NK-92 treated with Interleukin-12 subunit alpha and Interleukin-12 subunit beta, amount 100 ng/mL, for 24 hours (cell line): Measurements from ENCODE around the gene LAP3.

Experiments used
- DNase-seq: peaks from one replicate; lab custom pipeline; 2025; lab: John Stamatoyannopoulos, UW

The LAP3 gene

GRCh38 chr4:17619416-17620105, 42.6 kb downstream of the LAP3 start:
- no peak for DNase-seq

DNA sequence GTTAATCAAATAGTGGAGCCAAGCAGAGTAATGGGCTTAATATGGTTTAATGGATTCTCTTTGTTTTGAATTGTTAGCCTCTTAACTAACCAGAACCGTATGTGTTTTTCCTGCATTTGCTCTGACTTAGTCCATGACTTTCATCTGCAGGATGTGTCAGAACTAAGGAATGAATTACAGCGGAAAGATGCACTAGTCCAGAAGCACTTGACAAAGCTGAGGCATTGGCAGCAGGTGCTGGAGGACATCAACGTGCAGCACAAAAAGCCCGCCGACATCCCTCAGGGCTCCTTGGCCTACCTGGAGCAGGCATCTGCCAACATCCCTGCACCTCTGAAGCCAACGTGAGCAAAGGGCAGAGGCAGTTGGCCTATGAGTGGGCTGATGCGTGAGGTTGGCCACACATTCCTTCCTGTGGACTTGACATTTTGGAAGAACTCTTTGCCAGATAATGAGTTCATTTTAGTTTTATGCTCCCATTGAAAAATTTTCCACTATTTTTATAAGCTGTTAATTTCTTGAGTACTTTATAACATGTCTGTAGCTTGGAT, 46.5 kb downstream of the LAP3 start:
- no peak for DNase-seq

- no peak for DNase-seq
These were observed 47.8 kb downstream of the LAP3 start for GRCh38 chr4:17624821-17625220.

GRCh38 chr4:17630228-17630627, 53.2 kb downstream of the LAP3 start:
- DNase-seq = no peak

GRCh38 chr4:17633600-17633999, 56.6 kb downstream of the LAP3 start:
- no peak for DNase-seq

DNA sequence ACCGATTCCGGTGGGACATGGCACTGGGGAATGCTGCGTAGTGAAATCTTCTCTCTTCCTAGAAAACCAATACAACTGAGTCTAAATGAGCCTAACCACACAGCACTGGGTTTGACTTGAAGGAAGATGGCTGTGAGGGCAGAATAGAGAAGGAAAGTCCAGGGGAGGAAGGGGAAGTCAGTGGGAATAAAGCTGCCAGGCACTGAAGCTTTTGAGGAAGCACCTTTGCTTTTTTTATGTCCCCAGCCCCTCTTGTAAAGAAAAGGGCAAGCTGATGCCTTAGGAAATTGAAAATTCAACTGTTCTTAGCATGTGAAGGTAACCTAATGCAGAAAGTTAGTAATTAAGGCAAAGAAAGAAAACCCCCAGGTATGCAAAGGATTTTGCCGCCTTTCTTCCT, 58.1 kb downstream of the LAP3 start:
- no peak for DNase-seq

DNA sequence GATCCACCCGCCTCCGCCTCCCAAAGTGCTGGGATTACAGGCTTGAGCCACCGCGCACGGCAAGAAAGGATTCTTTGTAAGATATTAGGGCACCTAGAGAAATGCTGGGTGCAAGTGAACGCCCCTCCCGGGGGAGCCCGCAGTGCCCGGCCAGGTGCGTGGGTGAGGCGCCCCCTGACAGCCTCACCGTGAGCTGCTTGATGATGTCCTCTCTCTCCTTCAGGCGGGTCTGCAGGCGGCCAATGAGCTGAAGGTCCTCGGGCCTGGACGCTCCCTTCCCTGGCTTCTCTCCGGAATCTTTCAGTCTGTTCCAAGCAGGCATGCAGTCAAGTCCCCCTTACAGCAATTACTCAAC, 59.3 kb downstream of the LAP3 start:
- DNase-seq = no peak

- DNase-seq = peak; percentile 28
These were observed 60.0 kb downstream of the LAP3 start for GRCh38 chr4:17636696-17637622.

- DNase-seq = no peak
These were observed 62.1 kb downstream of the LAP3 start for GRCh38 chr4:17639136-17639535.

GRCh38 chr4:17642398-17642783, 65.4 kb downstream of the LAP3 start:
- DNase-seq = no peak

GRCh38 chr4:17646693-17647092, 69.7 kb downstream of the LAP3 start:
- DNase-seq = no peak

DNA sequence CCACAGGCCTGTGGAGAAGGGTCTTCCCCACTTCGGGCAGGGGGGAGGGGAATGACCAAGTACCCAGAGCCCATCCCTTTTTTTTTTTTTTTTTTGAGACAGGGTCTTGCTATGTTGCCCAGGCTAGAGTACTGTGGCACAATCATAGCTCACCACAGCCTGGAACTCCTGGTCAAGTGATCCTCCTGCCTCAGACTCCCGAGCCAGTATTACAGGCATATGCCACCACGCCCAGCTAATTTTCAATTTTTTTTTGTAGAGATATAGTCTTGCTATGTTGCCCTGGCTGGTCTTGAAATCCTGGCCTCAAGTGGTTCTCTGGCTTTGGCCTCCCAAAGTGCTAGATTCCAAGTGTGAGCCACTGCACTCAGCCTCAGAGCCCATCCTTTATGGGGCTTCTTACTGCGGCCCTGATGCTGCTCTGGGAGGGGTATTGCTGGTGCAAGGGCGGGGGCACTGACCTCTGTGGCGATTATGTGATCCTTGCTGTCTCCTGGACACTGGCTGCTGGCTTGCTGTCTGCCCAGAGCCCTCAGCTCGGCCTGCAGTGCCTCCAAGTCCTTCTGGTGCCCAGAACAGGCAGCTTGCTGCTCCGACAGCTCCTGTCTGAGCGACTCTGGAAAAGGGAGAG, 70.3 kb downstream of the LAP3 start:
- DNase-seq = no peak

- DNase-seq = no peak
These were observed 70.9 kb downstream of the LAP3 start for GRCh38 chr4:17647927-17648326.

GRCh38 chr4:17650406-17650805, 73.4 kb downstream of the LAP3 start:
- DNase-seq = no peak

DNA sequence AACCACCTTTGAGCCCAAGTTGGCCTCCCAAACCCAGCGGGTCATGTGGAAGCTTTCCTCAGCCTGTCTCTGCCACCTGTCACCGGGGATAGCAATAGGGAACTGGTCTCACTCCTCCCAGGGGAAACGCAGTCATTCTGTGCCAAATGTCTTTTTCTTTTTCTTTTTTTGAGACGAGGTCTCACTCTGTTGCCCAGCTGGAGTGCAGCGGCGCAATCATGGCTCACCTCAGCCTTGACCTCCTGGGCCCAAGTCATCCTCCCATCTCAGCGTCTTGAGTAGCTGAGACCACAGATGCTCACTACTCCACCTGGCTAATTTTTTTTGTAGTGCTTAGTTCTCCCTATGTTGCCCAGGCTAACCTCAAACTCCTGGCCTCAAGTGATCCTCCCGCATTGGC, 77.7 kb downstream of the LAP3 start:
- DNase-seq = no peak

DNA sequence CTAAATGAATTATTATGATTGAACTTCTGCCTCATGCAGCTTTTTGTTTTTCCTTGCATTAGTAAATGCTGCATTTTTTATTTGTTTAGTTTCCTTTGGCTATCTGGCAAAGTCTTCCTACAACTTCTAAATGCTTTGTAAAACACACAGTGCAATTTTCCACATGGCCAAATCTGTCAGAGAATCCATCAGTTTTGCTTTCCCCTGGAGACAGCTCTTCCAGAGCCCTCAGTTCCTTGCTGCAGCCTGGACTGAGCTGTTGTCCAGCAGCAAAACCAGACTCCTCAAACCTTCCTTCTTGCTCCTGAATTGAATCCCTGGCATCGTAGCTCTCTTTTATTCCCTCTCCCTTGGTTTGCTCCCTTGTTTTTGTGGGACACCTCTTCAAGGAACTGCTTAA, 80.1 kb downstream of the LAP3 start:
- DNase-seq = no peak
